ENCODE measurements around the gene WDR82. TPM values are rescaled to one million over a fixed set of nuclear protein-coding genes. Genes with fewer than 3 reads are reported as not detected.

The WDR82 gene
- total and polyA plus RNA-seq, 12 donors: 19.3 to 78.4 (median 69.4) TPM

- peaks cover 17 to 71% (median 66%) of the 10 kb centered on the region in 9 donors for H3K4me1 ChIP-seq
- peak overlapping the region in 7 of 10 donors; percentile 2 to 38 (median 30) for H3K4me3 ChIP-seq
- H3K27me3 ChIP-seq: no peaks in the 10 kb centered on the region
- WGBS, 2 donors: 58 to 62% methylated on average over 12 of the region's 12 CpGs
- intact Hi-C loops (cut with DNase I): loop anchor here in 4 of 10 donors (5.0 to 10.0 kb wide), 4 partner anchors 36 to 214 kb away; partner anchors contain the start of gene POC1A (in 2 of the 4)
- peaks cover 0 to 29% (median 13%) of the 10 kb centered on the region in 9 donors for H3K36me3 ChIP-seq
- DNase-seq (no peak), ATAC-seq (peak in 3 of 8 donors; percentile 2 to 4 (median 2))
- H3K27ac ChIP-seq: peak overlapping the region; percentile 72 to 92 (median 82)
- no peaks in the 10 kb centered on the region for H3K9me3 ChIP-seq
- TF ChIP-seq CTCF (IDR thresholded peaks at IDR 0.05): no peak
Observed at GRCh38 chr3:52218454-52218853, 60.0 kb downstream of the WDR82 start.

- no peak for ATAC-seq
- peaks cover 0 to 34% (median 17%) of the 10 kb centered on the region in 9 donors for H3K36me3 ChIP-seq
- no peaks in the 10 kb centered on the region for H3K9me3 ChIP-seq
- TF ChIP-seq CTCF (IDR thresholded peaks at IDR 0.05): no peak
- peak overlapping the region in 7 of 10 donors; percentile 2 to 38 (median 30) for H3K4me3 ChIP-seq
- peak overlapping the region; percentile 72 to 92 (median 82) for H3K27ac ChIP-seq
- no peaks in the 10 kb centered on the region for H3K27me3 ChIP-seq
- H3K4me1 ChIP-seq: peaks cover 17 to 71% (median 66%) of the 10 kb centered on the region in 9 donors
- intact Hi-C loops (cut with DNase I): loop anchor here in 4 of 10 donors (5.0 to 10.0 kb wide), 4 partner anchors 36 to 213 kb away; partner anchors contain the start of gene POC1A (in 2 of the 4)
- no peak for DNase-seq
- WGBS, 2 donors: 57 to 61% methylated on average over 3 of the region's 3 CpGs
Observed at GRCh38 chr3:52218026-52218425, 60.4 kb downstream of the WDR82 start.

- Histone ChIP-seq H3K9me3 (no peaks in the 10 kb centered on the region), H3K4me1 (peaks cover 17 to 69% (median 64%) of the 10 kb centered on the region in 9 donors), H3K27me3 (no peaks in the 10 kb centered on the region), H3K27ac (peak overlapping the region; percentile 72 to 92 (median 82)), H3K4me3 (peak overlapping the region in 4 of 10 donors; percentile 2 to 38 (median 18)), H3K36me3 (peaks cover 0 to 40% (median 24%) of the 10 kb centered on the region in 9 donors)
- intact Hi-C loops (cut with DNase I): loop anchor here in 4 of 10 donors (2.0 to 10.0 kb wide), 5 partner anchors 19 to 213 kb away; partner anchors contain the start of genes POC1A (in 2 of the 4) and ALAS1 (in 1 of the 4)
- ATAC-seq: peak in 3 of 8 donors; percentile 0 to 16 (median 1)
- TF ChIP-seq CTCF (IDR thresholded peaks at IDR 0.05): no peak
- no peak for DNase-seq
- WGBS, 2 donors: 62 to 68% methylated on average over 10 of the region's 10 CpGs
Observed at GRCh38 chr3:52217409-52217805, 61.0 kb downstream of the WDR82 start.

GRCh38 chr3:52216585-52217408 lies 61.7 kb downstream of the WDR82 start:
- intact Hi-C loops (cut with DNase I): loop anchor here in 4 of 10 donors (2.0 to 10.0 kb wide), 5 partner anchors 18 to 212 kb away; partner anchors contain the start of genes POC1A (in 2 of the 4) and ALAS1 (in 1 of the 4)
- TF ChIP-seq CTCF (IDR thresholded peaks at IDR 0.05): no peak
- ATAC-seq (peak; percentile 71 to 88 (median 81)), DNase-seq (peak; percentile 76 to 84)
- Histone ChIP-seq H3K36me3 (peaks cover 0 to 46% (median 30%) of the 10 kb centered on the region in 9 donors), H3K27me3 (no peaks in the 10 kb centered on the region), H3K4me1 (peaks cover 17 to 63% (median 57%) of the 10 kb centered on the region in 9 donors), H3K27ac (peak overlapping the region; percentile 72 to 92 (median 82)), H3K9me3 (no peaks in the 10 kb centered on the region), H3K4me3 (peak overlapping the region in 2 of 10 donors; percentile 19 to 38)
- WGBS, 2 donors: 30 to 35% methylated on average over 13 of the region's 13 CpGs

Data from heart right ventricle (tissue), 16 donors.